NCI-H2171 (cell line): ENCODE results near the gene NANS.
"Not testable (repeated sequence)": the region's sequence is repeated elsewhere in the genome, so short reads cannot be mapped to it uniquely, and the experiment has no call there.

Experiments used
- DNase-seq: peaks from one replicate; lab custom pipeline; 2025; lab: John Stamatoyannopoulos, UW

NANS gene

GRCh38 chr9:98078895-98079294 is 22.4 kb downstream of the NANS start:
- DNase-seq = no peak

GRCh38 chr9:98080326-98080725 is 23.8 kb downstream of the NANS start:
- no peak for DNase-seq

GRCh38 chr9:98080780-98081179 is 24.2 kb downstream of the NANS start:
- DNase-seq = no peak

- DNase-seq = no peak
Measured at GRCh38 chr9:98081477-98082219, 25.1 kb downstream of the NANS start.

- peak; percentile 77 for DNase-seq
Measured at GRCh38 chr9:98083061-98083501, 26.5 kb downstream of the NANS start.

- peak; percentile 51 for DNase-seq
Measured at GRCh38 chr9:98083566-98084183, 27.1 kb downstream of the NANS start.

GRCh38 chr9:98084396-98084795 is 27.9 kb downstream of the NANS start:
- DNase-seq = no peak

- DNase-seq = no peak
Measured at GRCh38 chr9:98085058-98085457, 28.5 kb downstream of the NANS start.

- DNase-seq = peak; percentile 77
Measured at GRCh38 chr9:98085944-98086343, 29.4 kb downstream of the NANS start.

GRCh38 chr9:98086461-98086860 is 29.9 kb downstream of the NANS start:
- DNase-seq = no peak

GRCh38 chr9:98087420-98088354 is 31.2 kb downstream of the NANS start:
- no peak for DNase-seq

- not testable (repeated sequence) for DNase-seq
Measured at GRCh38 chr9:98090674-98091073, 34.1 kb downstream of the NANS start.

GRCh38 chr9:98091735-98092612 is 35.4 kb downstream of the NANS start:
- DNase-seq = no peak

- no peak for DNase-seq
Measured at GRCh38 chr9:98092613-98092931, 36.0 kb downstream of the NANS start.

- DNase-seq = no peak
Measured at GRCh38 chr9:98094316-98094715, 37.8 kb downstream of the NANS start.

GRCh38 chr9:98094851-98095250 is 38.3 kb downstream of the NANS start:
- DNase-seq = no peak

GRCh38 chr9:98095401-98095800 is 38.9 kb downstream of the NANS start:
- DNase-seq = no peak

- DNase-seq = no peak
Measured at GRCh38 chr9:98096091-98096490, 39.6 kb downstream of the NANS start.

- no peak for DNase-seq
Measured at GRCh38 chr9:98097836-98098235, 41.3 kb downstream of the NANS start.

- no peak for DNase-seq
Measured at GRCh38 chr9:98099346-98099745, 42.8 kb downstream of the NANS start.

GRCh38 chr9:98099898-98100297 is 43.4 kb downstream of the NANS start:
- no peak for DNase-seq

- DNase-seq = no peak
Measured at GRCh38 chr9:98100456-98100855, 43.9 kb downstream of the NANS start.
